ENCODE results near the gene C6orf120. TPM values are rescaled to one million over a fixed set of nuclear protein-coding genes. Genes with fewer than 3 reads are reported as not detected.

C6orf120 gene
- total RNA-seq, 4 donors from 2014 or later: 43.3 to 56.9 (median 45.4) TPM

DNA sequence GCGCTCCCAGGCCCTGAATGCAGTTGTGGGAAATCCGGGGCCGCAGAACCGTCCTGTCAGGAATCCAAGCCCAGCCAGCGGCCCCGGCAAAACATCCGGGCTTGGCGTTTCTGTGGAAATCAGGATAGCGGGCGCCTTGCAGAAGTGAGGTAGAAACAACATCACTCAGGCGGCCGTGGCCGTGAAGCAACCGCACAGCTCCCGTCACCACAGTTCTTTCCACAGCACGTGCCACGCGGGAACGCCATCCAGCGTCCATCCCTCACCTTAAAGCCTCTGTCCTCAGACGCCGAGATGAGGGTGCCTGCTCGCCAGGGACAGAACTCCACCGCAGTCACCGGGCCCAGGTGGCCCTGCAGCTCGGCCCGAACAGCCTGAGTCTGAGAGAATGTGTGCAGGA, 34.2 kb upstream of the C6orf120 start:
- no peak for TF ChIP-seq CTCF (IDR thresholded peaks at IDR 0.05; ENCODE audit: low read depth)

DNA sequence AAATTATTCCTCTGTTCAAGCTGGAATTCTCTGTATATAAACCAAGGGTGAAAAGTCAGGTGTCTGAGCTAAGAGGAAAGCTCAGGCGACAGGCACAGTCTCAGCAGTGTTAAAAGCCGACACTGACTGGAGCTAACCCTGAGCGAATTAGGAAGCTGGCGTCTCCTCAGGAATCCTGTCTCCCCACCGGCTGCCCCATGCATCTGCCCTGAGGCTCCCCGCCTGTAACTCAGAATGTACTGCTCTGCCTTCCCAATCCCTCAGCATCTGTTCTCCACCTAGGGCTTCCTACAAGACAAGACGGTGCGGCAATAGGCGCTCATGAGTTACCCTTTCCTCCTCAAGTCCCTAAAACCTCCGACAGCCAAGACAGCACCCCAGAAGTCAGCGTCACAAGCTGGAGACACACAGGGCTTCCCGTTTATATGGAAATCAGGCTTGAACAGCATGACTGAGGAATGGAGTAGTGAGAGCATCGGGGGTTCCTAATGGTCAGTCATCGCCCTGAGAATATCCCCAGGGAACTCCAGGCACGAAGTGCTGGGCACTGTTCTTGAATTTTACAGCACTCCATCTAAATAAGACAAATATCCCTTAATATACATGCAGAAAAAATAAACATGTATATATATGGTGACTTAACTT, 33.6 kb upstream of the C6orf120 start:
- no peak for TF ChIP-seq CTCF (IDR thresholded peaks at IDR 0.05; ENCODE audit: low read depth)

DNA sequence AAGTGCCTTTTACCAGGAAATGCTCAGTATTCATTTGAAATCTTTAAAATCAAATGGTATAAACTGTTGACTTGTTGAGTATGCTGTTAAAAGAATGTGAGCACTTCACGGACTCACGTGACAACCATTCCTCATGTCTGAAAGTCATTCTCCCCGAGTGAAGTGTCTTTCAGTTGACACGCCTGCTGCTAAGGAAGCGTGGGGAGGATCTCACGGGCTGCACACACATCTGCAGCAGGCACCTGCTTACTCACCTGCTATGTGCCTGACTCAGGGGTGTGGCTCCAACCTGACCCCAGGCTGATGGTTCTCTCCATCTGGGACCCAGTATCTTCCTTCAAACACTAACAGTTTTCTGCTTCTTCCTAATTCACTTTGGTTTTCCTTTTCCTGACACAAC, 32.8 kb upstream of the C6orf120 start:
- no peak for TF ChIP-seq CTCF (IDR thresholded peaks at IDR 0.05; ENCODE audit: low read depth)

DNA sequence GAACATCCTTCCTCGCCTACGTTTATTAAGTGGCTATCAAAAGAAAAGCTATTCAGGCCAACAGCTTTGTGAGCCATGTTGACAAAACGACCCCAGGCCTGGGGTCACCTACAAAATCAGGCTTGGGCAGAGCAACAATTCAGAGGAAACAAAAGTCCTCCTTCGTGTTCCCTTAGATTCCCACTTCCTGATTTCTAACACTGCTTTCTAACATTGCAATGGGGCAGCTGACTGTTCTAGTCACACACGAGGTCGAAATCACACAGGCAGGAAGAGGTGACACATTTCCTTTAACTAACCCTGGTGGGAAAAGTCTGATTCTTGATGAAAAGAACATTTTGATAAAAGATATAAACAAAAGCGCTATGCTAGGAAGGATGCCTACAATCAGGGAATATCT, 32.0 kb upstream of the C6orf120 start:
- no peak for TF ChIP-seq CTCF (IDR thresholded peaks at IDR 0.05; ENCODE audit: low read depth)

DNA sequence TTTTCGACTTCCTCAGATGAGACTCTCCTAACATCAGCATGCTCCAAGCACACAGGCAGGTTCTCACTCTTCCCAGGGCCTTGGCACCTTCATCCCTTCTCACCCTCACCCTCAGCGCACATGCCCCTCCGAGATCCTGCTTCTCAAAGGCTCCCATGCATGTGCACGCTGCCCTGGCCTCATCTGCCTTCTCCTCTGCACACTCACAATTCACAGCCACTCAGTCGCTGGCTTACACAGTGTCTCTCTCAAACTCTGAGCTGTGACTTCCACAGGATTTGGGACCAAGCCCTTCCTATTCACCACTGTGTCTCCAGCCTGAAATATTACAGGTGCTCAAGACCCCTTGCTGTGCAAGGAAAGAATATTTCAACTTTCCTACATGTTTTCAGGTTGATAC, 30.4 kb upstream of the C6orf120 start:
- no peak for TF ChIP-seq CTCF (IDR thresholded peaks at IDR 0.05; ENCODE audit: low read depth)

GRCh38 chr6:169675011-169675410, 26.9 kb upstream of the C6orf120 start:
- no peak for TF ChIP-seq CTCF (IDR thresholded peaks at IDR 0.05; ENCODE audit: low read depth)

DNA sequence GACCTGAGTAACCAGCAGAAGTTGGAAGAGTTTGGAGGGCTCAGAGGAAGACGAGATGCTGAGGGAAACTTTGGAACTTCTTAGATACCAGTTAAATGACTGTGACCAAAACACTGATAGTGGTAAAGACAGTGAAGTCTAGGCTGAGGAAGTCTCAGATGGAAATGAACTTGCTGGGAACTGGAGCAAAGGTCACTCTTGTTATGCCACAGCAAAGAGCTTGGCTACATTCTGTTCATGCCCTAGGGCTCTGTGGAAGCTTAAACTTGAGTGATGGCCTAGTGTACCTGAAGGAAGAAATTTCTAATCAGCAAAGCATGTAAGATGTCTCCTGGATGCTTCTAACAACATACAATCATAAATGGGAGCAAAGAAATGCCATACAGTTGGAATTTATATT, 24.8 kb upstream of the C6orf120 start:
- TF ChIP-seq CTCF (IDR thresholded peaks at IDR 0.05; ENCODE audit: low read depth): no peak

Data from subcutaneous adipose tissue (tissue), 4 donors.